SKM-1 (cell line): ENCODE data around the gene CALD1.

Experiments used
- DNase-seq: peaks from one replicate; lab custom pipeline; 2025; ENCODE audit not compliant: unreplicated experiment; lab: John Stamatoyannopoulos, UW

Gene CALD1

DNA sequence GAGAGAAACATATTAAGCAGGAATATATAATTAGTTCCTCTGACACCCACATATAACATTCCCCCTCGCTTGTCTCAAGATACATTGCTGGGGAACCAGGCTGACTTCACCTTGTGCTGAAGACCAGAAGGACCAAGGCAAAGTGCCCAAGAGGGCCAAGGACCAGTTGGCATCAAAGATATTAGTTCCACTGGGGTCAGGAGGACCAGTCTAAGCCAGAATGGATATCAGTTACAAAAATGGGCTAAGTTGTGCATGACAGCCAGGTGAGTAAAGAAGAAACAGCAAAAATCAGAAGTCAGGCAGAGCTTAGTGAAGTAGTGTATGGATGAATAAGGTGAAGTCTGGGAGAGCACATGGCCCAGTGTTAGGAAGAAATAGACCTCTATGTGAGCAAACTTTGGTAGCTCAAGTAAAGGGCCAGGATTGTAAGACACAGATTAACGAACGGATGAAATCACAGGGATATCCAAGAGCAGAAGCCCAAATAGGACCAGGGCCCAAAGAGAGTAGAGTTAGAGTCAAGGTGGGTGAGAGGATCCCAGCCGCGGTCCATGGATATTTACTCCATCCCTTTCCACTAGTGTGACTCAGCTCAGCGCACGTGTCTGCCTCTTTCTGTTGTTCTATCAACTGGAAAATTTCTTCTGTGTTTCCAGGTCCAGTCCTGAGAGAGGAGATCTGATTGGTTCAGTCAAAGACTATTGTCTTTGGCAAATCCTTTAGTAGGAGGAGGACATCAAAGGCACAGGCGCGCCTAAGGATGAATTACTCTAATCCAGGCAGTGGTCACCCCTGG is 5.0 kb downstream of the CALD1 start:
- no peak for DNase-seq

DNA sequence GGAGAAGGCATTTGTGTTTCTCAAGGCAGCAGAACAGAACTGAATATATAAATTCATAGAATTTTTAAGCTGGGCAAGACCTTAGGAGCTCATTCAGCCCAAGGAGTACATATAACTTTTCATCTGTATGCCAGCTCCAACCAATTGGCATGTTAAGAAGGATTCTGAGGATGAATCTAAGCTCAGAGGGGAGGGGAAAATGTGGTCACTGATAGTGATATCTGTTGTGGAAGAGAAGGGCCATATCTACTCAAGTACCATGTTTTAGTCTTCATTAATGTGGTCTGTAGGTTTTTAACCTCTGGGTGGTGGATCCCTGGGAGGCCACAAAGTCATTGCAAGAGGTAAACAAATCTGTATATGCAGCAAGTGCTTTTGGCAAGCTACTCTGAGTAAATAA is 6.4 kb downstream of the CALD1 start:
- no peak for DNase-seq

DNA sequence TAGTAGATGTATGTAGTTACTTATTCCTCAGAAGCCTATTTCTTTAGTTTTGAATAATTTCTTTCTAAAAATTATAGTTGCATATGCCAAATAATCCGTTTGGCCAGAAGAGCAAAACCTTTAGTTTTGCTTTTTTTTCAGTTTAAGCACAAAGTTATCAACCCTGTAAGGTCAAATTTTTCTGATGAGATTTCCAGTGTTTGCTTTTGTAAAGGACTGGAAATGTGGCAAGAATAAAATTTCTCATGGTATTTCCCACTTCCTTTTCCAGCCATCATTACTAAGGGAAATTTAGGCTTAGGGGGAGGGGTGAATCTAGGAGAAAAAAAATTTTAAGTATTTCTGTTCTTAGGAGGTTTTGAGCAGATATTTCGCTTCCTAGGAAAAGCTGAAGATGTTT is 7.6 kb downstream of the CALD1 start:
- no peak for DNase-seq

DNA sequence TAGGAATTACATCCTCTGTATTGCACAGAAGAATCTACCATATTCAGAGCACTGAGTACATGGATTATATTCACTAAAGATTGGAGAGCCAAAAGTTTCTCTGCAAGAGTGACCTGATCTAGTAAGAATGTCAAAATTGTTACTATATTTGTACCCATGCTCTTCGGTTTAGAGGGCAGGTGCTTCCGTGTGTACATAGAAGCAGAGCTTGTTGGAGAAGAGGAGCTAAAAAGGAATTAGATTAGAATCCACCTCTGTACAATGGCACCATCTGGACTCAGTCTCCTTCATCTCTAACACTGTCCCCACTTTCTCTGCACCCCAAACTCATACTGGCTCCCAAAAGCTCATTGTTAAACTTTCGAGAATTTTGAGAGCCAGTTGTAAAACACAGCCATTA is 8.3 kb downstream of the CALD1 start:
- DNase-seq: no peak

DNA sequence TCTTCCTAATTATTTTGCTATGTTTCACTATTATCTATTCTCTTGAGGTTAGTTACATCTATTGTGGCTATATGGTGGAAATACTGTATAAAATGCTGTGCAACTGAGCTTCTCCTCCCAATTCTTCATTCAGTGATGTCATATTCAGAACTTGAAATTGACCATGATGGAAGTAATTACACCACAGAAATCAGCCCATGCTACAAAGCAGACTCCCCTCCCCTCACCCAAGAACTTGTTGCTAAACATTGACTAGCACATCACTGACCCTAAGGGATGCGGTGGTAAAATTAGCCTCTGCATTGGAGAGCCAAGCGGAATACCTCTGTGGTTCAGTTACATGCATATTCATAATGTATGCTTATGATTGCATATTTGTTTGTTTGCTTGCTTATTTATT is 8.8 kb downstream of the CALD1 start:
- no peak for DNase-seq

DNA sequence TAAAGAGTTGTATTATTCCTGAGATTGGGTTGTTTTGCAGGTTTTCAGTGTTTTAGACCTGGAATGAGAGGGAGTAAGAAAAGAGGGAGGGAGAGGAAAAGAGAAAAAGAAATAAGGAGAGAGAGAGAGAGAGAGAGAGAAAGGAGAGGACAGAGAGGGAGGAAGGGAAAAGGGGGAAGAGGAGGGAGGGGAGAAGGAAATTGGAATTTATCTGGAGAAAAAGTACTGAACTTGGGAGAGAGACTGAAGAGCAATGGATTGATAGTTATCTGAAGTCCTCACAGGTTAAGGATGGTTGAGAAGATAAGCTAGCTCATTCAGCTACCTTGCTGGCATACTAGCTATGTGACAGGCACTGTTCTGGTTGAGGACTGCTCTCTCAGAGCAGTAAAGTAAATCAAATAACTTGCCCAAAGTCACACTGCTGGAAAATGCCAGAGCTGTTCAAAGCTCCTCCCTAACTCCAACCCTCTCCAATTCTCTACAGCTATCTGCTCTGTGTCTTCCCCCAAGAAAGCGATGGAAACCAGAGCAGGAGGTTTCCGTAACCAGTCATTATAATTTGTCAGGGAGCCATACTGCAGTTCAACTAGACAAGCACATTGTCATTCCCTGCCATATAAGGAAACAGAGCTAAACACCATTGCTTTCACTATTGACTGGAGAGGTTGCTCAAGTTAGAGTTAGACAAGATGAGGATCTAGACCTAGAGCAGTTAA is 10.7 kb downstream of the CALD1 start:
- DNase-seq: no peak

DNA sequence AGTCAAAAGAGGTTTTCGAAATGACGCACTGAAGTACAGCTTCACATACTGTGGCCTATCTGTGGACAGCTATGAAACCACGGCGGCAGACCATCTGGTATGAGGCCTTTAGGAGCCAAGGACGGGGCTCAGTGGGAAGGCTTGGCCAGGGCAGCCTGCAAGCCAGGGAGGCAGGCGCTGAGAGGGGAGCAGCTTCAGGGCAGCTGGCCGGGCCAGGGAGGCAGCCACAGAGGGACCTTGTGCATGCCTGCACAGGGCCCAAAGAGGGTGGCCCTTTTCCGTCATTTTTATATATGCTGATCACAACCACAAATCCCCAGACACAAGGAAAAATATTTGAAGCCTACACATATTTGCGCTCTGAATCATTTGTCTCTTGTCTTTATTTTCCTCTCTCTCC is 13.5 kb downstream of the CALD1 start:
- DNase-seq: no peak

DNA sequence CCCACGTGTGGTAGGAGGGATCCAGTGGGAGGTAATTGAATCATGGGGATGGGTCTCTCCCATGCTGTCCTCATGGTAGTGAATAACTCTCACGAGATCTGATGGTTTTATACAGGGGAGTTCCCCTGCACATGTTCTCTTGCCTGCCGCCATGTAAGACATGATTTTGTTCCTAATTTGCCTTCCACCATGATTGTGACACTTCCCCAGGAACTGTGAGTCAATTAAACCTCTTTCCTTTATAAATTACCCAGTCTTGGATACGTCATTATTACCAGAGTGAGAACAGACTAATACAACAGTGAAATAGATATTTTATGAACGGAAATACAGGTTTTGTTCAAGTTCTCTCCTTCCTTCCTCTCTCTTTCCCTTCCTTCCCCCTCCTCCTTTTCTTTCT is 15.8 kb downstream of the CALD1 start:
- DNase-seq: no peak

DNA sequence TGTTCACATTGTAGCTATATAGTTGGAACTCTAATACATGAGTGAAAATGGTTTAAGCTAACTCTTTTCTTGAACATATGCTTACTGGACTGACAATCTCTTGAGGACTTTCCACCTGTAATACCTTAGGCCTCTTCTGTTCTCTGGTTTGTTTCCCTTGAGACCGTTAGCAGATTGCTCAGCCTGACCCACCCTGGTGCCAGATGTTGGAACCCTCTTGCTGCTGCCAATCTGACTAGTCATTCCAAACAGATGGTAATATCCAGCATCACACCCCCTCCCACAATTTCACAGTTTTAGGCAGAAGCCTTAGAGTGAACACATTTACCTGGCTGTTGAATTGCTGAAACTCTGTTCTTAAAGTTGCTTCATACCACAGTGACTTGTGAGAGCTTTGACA is 18.7 kb downstream of the CALD1 start:
- DNase-seq: no peak

DNA sequence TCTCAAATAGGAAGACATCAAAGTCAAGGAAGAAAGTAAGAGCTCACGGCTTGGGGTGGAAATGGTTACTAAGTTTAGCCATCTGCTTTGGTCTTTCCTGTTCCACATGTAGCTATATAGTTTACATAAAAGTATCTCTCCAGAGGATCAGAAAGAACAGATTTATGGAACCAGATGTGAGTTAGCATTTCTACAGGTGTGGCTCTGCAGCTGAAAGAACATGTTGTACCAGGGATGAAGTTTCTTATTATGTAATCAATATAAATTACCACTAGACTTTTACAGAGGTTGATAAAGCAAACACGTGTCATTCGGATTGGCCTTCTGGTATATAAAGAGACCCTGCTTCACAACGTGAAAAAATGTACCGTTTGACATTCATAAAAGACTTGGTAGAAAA is 19.9 kb downstream of the CALD1 start:
- DNase-seq: no peak

DNA sequence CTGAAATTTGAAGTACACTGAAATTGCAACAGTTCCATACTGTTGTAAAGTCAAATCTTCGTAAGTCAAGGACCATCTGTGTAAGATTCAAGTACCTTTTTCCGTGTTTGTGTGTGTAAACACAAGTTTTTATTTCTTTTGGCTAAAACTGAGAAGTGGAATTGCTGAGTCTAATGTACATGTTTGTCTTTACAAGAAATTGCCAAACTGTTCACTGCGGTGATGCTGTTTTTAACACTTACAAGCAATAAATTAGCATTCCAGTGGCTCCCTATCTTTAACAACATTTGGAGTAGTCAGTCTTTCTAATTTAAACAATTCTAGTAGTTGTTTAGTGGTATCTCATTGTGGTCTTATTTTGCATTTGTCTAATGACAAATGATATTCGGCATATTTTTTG is 23.3 kb downstream of the CALD1 start:
- DNase-seq: no peak

DNA sequence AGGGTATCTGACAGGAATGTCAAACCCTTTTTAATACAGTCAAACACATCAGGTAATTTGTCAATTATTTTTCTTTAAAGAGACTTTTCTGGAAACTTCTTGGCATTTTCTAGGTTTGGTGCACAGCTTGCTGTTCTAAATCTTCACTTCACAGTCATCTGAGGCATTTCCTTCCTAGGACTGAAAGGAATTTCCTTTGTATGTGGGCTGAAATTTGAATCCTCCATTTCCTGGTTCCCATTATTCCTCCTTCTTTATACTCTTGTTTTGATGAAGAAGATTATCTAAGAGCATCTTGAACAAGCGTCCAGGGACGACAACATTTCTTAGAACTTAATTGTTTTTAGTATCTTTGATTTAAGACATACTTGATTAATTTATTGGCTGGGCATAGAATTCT is 24.9 kb downstream of the CALD1 start:
- DNase-seq: no peak

DNA sequence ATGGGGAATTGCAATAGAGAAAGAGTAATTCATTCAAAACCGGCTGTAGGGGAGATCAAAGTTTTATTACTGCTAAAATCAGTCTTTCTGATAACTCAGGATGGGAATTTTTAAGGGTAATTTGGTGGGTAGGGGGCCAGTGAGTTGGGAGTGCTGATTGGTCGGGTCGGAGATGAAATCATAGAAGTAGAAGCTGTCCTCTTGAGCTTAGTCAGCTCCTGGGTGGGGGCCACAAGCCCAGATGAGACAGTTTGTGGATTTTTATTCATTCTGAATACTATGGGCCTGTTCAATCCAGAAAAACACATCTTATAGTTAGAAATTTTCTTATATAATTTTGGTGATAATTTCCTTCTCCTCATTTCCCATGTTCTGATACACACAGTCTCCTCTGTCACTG is 25.4 kb downstream of the CALD1 start:
- DNase-seq: no peak

DNA sequence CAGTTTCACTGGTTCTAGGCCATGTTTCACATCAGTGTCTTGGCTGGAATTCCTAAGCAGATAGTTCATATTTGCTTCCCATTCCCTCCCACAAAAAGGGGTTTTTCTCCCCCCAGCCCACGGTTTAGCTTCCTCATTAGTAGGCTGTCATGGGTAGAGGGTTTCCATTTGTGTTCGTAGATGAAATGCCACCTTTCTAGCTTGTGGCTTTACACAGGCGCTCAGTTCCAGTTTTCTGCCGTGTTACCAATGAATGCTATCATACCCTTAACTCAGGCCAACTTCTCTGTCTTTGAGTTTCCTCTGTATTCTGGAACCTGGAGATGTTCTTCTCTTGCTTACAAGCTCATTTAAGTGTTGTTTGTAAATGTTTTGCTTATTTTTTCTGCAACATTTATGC is 26.8 kb downstream of the CALD1 start:
- DNase-seq: no peak

DNA sequence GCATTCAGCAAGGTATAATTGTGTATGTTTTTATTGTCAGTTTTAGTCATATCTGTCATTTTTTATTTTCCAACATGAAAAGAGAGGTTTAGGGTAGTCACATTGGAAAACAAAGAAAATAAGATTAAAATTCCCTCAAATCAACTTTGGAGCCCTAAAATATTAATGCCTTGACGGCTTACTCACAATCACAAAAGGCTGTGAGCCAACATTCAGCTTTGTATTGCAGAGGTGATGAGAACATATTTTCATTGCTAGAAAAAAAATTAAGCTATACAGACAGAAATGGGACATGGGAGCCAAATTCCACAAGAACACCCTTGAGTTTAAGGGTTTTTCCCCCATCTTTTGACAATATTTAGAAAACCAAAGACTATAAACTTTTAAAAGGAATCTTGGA is 30.2 kb downstream of the CALD1 start:
- DNase-seq: no peak

DNA sequence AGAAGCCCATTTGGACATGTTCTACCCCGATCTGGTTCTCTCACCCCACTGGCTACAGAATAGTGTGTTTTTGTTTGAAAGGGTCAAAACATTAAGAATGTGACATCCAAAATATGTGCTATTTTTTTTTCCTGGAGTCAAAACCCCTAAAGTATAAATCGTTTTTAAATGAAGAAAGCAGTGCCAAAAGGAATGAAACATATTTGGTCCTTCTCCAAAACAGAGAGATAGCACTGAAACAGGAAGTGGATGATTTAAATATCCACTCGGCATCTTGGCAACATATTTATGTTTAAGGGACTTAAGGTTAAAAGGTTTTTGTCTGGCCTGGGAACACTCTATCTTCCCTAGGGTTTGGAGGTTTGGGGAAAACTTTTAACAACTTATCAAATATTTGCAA is 32.3 kb downstream of the CALD1 start:
- no peak for DNase-seq

DNA sequence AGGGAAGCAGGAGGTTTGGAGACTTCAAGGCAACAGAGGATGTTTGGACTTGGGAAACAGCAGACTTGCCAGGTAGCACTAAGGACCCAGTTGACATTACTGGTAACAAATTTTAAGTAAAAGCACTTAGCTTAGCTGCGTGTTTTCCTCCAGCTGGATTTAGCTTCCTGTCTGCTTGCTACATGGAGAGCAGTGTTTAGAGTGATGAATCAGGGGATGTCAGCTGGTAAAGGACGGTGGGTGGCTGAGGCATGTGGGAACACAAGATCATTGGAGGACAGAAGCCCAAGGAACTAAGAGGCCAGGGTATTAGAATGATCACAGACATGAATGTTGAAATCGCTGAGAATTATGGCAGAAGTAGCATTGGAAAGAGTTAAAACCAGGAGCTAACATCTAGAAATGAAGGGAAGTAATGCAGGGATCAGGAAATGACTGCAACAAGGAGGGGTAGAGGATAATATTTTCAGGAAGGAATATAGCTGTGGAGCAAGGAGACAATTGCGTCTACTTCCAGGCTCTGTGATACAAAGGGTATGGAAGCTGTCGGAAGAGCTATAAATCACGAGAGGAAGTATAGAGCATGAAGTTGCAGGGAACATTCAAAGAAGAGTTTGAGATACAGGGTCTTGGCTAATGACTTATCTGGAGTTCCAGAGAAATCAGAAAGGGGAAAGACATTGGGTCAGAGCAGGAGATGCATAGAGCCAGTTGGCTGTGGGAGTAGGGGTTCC is 34.4 kb downstream of the CALD1 start:
- DNase-seq: no peak

DNA sequence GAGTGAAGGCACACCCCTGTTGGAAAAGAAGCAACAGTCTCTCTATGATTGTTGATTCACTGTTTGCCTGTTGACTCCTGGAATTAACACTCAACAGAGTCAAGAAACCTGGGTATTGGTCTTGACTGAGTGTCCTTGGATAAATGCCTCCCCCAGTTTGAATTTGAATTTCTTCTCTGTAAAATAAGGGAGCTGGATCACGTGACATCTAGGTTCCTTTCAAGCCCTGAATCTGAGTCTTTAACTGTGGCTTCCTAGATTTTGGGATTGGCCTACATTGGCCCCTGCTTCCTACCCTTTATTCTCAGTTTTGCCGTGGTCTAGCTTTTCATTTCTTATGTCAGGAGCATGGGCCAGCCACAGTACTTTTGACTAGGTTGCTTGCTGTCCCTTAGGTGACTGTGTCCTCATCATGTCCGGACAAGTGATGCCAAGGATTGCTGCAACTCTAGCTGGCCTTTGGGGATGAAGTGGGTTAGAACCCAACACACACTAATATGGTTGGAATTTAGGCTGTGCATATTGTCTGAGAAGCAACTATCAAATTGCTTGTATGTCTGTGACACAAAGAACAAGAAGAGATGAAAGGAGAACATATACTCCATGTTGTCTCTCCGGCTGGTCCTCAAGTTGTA is 35.4 kb downstream of the CALD1 start:
- DNase-seq: no peak

DNA sequence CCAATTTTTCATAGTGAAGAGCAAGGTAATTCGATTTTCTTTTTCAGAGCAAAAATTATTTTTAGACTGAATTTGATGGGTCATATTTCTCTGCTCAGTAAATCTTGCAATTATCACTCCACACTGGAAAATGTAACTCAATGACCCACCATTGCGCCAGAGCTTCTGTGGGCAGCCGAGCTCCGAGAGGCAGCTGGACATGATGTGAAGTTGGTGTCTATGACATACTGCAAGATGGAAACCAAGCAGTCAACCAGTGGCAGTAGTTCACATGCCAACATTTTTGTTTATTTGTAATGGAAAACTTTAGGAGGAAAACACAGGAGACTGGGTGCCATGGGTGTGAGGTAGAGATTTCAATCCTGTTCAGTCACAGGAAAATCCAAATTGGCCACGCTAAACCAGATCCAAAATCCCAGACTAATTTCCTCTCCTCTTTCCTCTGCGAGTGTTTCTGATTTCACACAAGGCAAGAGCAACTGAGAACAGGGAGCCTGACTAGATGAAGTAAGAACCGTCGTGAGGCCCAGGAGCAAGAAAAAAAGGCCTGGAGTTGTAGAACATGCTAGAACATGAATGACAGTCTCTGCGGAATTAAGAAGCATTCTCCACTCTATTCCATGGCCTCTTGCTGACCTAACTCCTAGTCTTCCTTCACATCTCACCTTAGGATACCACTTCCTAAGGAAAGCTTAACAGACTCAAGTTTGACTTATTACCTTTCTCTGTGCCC is 39.3 kb downstream of the CALD1 start:
- DNase-seq: no peak

DNA sequence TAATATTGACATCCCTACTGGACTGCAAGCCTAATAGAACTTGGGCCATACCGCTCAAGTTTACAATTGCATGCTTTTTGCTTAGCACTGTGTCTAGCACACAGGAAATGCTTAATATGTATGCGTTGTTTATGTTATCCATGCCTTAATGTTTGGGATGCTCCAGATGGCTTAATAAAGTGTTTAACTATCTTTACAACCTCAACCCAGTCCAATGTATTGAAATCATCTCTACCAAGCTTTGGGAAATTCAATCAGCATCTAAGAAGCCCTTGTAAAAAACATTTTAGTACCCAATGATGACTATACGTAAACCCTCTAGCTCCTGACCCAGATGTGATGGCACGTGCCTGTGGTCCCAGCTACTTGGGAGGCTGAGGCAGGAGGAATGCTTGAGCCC is 40.0 kb downstream of the CALD1 start:
- DNase-seq: no peak

DNA sequence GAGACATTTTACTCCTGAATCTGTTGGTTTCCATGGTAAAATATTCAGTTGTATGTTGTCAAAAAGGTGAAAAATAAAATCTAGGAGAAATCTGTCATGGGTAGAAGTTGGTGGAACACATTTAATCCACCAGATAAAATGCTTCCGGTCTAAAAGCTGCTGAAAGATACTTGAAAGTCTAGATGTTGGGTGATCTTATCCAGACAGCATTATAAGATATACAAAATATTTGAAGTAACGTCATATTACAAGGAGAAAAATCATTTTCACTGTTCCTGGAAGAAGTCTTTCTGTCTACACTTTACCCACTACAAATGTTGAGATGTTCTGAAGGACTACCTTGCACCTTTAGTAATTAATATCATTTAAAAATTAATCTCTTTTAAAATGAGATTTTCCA is 40.9 kb downstream of the CALD1 start:
- DNase-seq: no peak
